Measurements from ENCODE around the gene STARD10. TPM values are rescaled to one million over a fixed set of nuclear protein-coding genes. Genes with fewer than 3 reads are reported as not detected.

The STARD10 gene
- total and polyA plus RNA-seq, 4 donors: 70.5 to 328 (median 232) TPM

DNA sequence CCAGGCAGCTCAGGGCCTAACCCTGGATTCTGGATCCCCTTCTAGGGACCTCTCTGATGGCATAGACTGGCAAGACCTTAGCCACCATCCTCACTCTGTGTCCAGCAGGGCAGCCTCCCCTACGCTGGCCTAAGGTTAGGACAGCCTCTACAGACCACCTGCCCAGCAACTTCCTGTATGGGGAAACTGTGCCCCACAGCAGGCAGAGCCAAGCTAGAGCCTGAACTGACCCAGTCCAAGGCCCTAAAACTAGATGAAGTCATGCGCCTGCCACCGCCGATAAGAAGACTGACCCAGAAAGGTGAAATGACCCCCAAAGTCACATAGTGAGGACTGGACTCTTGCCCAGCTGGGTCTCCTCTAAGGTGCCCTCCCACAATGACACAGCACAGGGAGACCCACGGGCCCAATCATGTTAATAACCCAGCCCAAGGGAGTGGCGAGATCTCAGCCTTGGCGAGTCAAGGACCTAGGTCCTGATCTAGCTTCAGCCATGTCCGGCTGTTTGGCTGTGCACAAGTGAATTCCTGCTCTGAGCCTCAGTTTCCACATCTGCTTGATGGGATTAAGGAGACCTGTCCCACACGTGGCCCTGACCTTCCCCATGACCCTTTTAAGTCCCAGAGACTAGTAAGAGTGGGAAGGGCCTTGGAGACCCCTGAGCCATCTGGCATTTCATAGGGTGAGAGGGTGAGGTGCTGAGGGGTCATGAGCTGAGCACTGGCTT, 17.6 kb downstream of the STARD10 start:
- DNase-seq (ENCODE audit: low spot score): no peak
- peak overlapping the region in 1 of 2 donors; percentile 26 for H3K9ac ChIP-seq (ENCODE audit: low read depth in 1 of 2, low read length in 2 of 2)
- no peaks in the 10 kb centered on the region for H3K36me3 ChIP-seq (ENCODE audit: control insufficient read depth in 4 of 4, insufficient read depth in 3 of 4, low read depth in 1 of 4, low read length in 3 of 4)
- peaks cover 12 to 98% (median 80%) of the 10 kb centered on the region in 4 donors for H3K4me1 ChIP-seq (ENCODE audit: control insufficient read depth in 4 of 4, insufficient read depth in 4 of 4, low read length in 3 of 4)
- 60% methylated on average over 9 of the region's 9 CpGs for WGBS
- no peaks in the 10 kb centered on the region for H3K9me3 ChIP-seq (ENCODE audit: control insufficient read depth in 4 of 4, low read length in 3 of 4)
- TF ChIP-seq SP1 (IDR thresholded peaks at IDR 0.05) (no peak), FOXA2 (IDR thresholded peaks at IDR 0.05) (no peak), EGR1 (IDR thresholded peaks at IDR 0.05; ENCODE audit: low read depth in 2 of 2) (no peak), JUND (IDR thresholded peaks at IDR 0.05) (no peak), FOXA1 (IDR thresholded peaks at IDR 0.05) (no peak), RXRA (IDR thresholded peaks at IDR 0.05) (no peak), HNF4G (IDR thresholded peaks at IDR 0.05) (no peak), HNF4A (conservative IDR thresholded peaks at IDR 0.05) (no peak), RAD21 (IDR thresholded peaks at IDR 0.05) (no peak), YY1 (IDR thresholded peaks at IDR 0.05) (no peak), TAF1 (conservative IDR thresholded peaks at IDR 0.05) (no peak)
- TF ChIP-seq, protein P1, sequence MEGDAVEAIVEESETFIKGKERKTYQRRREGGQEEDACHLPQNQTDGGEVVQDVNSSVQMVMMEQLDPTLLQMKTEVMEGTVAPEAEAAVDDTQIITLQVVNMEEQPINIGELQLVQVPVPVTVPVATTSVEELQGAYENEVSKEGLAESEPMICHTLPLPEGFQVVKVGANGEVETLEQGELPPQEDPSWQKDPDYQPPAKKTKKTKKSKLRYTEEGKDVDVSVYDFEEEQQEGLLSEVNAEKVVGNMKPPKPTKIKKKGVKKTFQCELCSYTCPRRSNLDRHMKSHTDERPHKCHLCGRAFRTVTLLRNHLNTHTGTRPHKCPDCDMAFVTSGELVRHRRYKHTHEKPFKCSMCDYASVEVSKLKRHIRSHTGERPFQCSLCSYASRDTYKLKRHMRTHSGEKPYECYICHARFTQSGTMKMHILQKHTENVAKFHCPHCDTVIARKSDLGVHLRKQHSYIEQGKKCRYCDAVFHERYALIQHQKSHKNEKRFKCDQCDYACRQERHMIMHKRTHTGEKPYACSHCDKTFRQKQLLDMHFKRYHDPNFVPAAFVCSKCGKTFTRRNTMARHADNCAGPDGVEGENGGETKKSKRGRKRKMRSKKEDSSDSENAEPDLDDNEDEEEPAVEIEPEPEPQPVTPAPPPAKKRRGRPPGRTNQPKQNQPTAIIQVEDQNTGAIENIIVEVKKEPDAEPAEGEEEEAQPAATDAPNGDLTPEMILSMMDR (IDR thresholded peaks at IDR 0.05; ENCODE audit: low read depth, low read length, missing input control): no peak
- TF ChIP-seq, protein P2, sequence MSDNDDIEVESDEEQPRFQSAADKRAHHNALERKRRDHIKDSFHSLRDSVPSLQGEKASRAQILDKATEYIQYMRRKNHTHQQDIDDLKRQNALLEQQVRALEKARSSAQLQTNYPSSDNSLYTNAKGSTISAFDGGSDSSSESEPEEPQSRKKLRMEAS (IDR thresholded peaks at IDR 0.05): no peak
- TF ChIP-seq, protein P3, sequence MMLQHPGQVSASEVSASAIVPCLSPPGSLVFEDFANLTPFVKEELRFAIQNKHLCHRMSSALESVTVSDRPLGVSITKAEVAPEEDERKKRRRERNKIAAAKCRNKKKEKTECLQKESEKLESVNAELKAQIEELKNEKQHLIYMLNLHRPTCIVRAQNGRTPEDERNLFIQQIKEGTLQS (IDR thresholded peaks at IDR 0.05): no peak
- TF ChIP-seq, protein P4, sequence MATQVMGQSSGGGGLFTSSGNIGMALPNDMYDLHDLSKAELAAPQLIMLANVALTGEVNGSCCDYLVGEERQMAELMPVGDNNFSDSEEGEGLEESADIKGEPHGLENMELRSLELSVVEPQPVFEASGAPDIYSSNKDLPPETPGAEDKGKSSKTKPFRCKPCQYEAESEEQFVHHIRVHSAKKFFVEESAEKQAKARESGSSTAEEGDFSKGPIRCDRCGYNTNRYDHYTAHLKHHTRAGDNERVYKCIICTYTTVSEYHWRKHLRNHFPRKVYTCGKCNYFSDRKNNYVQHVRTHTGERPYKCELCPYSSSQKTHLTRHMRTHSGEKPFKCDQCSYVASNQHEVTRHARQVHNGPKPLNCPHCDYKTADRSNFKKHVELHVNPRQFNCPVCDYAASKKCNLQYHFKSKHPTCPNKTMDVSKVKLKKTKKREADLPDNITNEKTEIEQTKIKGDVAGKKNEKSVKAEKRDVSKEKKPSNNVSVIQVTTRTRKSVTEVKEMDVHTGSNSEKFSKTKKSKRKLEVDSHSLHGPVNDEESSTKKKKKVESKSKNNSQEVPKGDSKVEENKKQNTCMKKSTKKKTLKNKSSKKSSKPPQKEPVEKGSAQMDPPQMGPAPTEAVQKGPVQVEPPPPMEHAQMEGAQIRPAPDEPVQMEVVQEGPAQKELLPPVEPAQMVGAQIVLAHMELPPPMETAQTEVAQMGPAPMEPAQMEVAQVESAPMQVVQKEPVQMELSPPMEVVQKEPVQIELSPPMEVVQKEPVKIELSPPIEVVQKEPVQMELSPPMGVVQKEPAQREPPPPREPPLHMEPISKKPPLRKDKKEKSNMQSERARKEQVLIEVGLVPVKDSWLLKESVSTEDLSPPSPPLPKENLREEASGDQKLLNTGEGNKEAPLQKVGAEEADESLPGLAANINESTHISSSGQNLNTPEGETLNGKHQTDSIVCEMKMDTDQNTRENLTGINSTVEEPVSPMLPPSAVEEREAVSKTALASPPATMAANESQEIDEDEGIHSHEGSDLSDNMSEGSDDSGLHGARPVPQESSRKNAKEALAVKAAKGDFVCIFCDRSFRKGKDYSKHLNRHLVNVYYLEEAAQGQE (IDR thresholded peaks at IDR 0.05): no peak
- TF ChIP-seq, protein P5, sequence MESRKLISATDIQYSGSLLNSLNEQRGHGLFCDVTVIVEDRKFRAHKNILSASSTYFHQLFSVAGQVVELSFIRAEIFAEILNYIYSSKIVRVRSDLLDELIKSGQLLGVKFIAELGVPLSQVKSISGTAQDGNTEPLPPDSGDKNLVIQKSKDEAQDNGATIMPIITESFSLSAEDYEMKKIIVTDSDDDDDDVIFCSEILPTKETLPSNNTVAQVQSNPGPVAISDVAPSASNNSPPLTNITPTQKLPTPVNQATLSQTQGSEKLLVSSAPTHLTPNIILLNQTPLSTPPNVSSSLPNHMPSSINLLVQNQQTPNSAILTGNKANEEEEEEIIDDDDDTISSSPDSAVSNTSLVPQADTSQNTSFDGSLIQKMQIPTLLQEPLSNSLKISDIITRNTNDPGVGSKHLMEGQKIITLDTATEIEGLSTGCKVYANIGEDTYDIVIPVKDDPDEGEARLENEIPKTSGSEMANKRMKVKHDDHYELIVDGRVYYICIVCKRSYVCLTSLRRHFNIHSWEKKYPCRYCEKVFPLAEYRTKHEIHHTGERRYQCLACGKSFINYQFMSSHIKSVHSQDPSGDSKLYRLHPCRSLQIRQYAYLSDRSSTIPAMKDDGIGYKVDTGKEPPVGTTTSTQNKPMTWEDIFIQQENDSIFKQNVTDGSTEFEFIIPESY (IDR thresholded peaks at IDR 0.05): no peak
- H3K27ac ChIP-seq (ENCODE audit: low read depth in 1 of 2, low read length in 2 of 2): peak overlapping the region; percentile 57 to 84
- H3K27me3 ChIP-seq (ENCODE audit: control insufficient read depth in 4 of 4, insufficient read depth in 4 of 4, low read length in 3 of 4): no peaks in the 10 kb centered on the region
- no peak overlapping the region for H3K4me3 ChIP-seq (ENCODE audit: low read depth in 1 of 3, low read length in 3 of 3)
